ENCODE data around the gene FGF3.

Gene FGF3

GRCh38 chr11:69807106-69807815 lies 12.0 kb downstream of the FGF3 start:
- Histone ChIP-seq H3K36me3 (ENCODE audit: control insufficient read depth, insufficient read depth, low read length) (no peaks in the 10 kb centered on the region), H3K4me1 (no peaks in the 10 kb centered on the region), H3K9ac (no peak overlapping the region), H3K27me3 (ENCODE audit: control insufficient read depth, insufficient read depth, low read length) (no peaks in the 10 kb centered on the region), H3K79me2 (no peaks in the 10 kb centered on the region), H3K4me2 (ENCODE audit: low read length) (no peak overlapping the region), H3K27ac (no peak overlapping the region), H2AFZ (no peak overlapping the region), H3K4me3 (ENCODE audit: low read depth, low read length) (no peak overlapping the region), H3K9me3 (ENCODE audit: control insufficient read depth, low read length) (no peaks in the 10 kb centered on the region)
- no peak for TF ChIP-seq CTCF (IDR thresholded peaks at IDR 0.05)

GRCh38 chr11:69804769-69805508 lies 14.3 kb downstream of the FGF3 start:
- Histone ChIP-seq H3K27ac (no peak overlapping the region), H2AFZ (no peak overlapping the region), H3K4me3 (ENCODE audit: low read depth, low read length) (no peak overlapping the region), H3K27me3 (ENCODE audit: control insufficient read depth, insufficient read depth, low read length) (no peaks in the 10 kb centered on the region), H3K9me3 (ENCODE audit: control insufficient read depth, low read length) (no peaks in the 10 kb centered on the region), H3K4me2 (ENCODE audit: low read length) (no peak overlapping the region), H3K79me2 (no peaks in the 10 kb centered on the region), H3K4me1 (no peaks in the 10 kb centered on the region), H3K36me3 (ENCODE audit: control insufficient read depth, insufficient read depth, low read length) (no peaks in the 10 kb centered on the region), H3K9ac (no peak overlapping the region)
- no peak for TF ChIP-seq CTCF (IDR thresholded peaks at IDR 0.05)

GRCh38 chr11:69803604-69804218 lies 15.5 kb downstream of the FGF3 start:
- no peaks in the 10 kb centered on the region for H3K4me1 ChIP-seq
- no peak overlapping the region for H3K4me3 ChIP-seq (ENCODE audit: low read depth, low read length)
- H3K27me3 ChIP-seq (ENCODE audit: control insufficient read depth, insufficient read depth, low read length) = no peaks in the 10 kb centered on the region
- H3K9ac ChIP-seq = no peak overlapping the region
- no peak for TF ChIP-seq CTCF (IDR thresholded peaks at IDR 0.05)
- no peak overlapping the region for H3K27ac ChIP-seq
- H3K79me2 ChIP-seq = no peaks in the 10 kb centered on the region
- H3K4me2 ChIP-seq (ENCODE audit: low read length) = no peak overlapping the region
- H3K36me3 ChIP-seq (ENCODE audit: control insufficient read depth, insufficient read depth, low read length) = no peaks in the 10 kb centered on the region
- H3K9me3 ChIP-seq (ENCODE audit: control insufficient read depth, low read length) = no peaks in the 10 kb centered on the region
- no peak overlapping the region for H2AFZ ChIP-seq

GRCh38 chr11:69803022-69803421 lies 16.2 kb downstream of the FGF3 start:
- no peaks in the 10 kb centered on the region for H3K4me1 ChIP-seq
- no peak overlapping the region for H3K4me3 ChIP-seq (ENCODE audit: low read depth, low read length)
- TF ChIP-seq CTCF (IDR thresholded peaks at IDR 0.05) = no peak
- H3K9me3 ChIP-seq (ENCODE audit: control insufficient read depth, low read length) = no peaks in the 10 kb centered on the region
- no peaks in the 10 kb centered on the region for H3K79me2 ChIP-seq
- no peak overlapping the region for H3K4me2 ChIP-seq (ENCODE audit: low read length)
- no peak overlapping the region for H3K9ac ChIP-seq
- H3K27me3 ChIP-seq (ENCODE audit: control insufficient read depth, insufficient read depth, low read length) = no peaks in the 10 kb centered on the region
- no peaks in the 10 kb centered on the region for H3K36me3 ChIP-seq (ENCODE audit: control insufficient read depth, insufficient read depth, low read length)
- H3K27ac ChIP-seq = no peak overlapping the region
- no peak overlapping the region for H2AFZ ChIP-seq

All from parathyroid adenoma (tissue), 2 donors.